Adrenal gland (tissue), 12 donors: Measurements from ENCODE around the gene EPOP. TPM values are rescaled to one million over a fixed set of nuclear protein-coding genes. Genes with fewer than 3 reads are reported as not detected.

ENCODE experiments used
- DNase-seq, 7 donors: peaks; one replicate each; pipeline ENCODE4 v3.0.0-alpha.2; 2019 to 2020
- H3K27ac ChIP-seq, 5 donors: fragments of 200-600 bp; sonication (generic) in 4 of 5; 1 replicate in 3 of 5; 2 replicates in 2 of 5; pipeline versions ENCODE4 v1.5.1 to v1.8.0; 2016 to 2020; ENCODE audit warnings: mild to moderate bottlenecking in 1 of 5
- H3K27me3 ChIP-seq: fragments of 200-600 bp; 2 replicates; pipeline ENCODE4 v1.8.0; 2021
- H3K36me3 ChIP-seq, 2 donors: fragments of 200-600 bp; replicated peaks in 1 of 2; 1 replicate in 1 of 2; 2 replicates in 1 of 2; pipeline versions ENCODE4 v1.5.1 to v1.8.0; 2018 to 2022
- H3K4me1 ChIP-seq, 2 donors: fragments of 200-600 bp; replicated peaks in 1 of 2; 1 replicate in 1 of 2; 2 replicates in 1 of 2; pipeline versions ENCODE4 v1.5.1 to v1.8.0; 2018 to 2021
- H3K4me3 ChIP-seq, 4 donors: fragments of 200-600 bp; sonication (generic) in 3 of 4; one replicate each; pipeline ENCODE4 v1.5.1; 2016 to 2018
- H3K9me3 ChIP-seq, 3 donors: fragments of 200-600 bp; sonication (generic) in 1 of 3; replicated peaks in 1 of 3; 1 replicate in 2 of 3; 2 replicates in 1 of 3; pipeline versions ENCODE4 v1.5.1 to v1.8.0; 2016 to 2021
- POLR2A ChIP-seq, 2 donors: fragments of 450-650 bp; IDR thresholded peaks; one replicate each; pipeline ENCODE4 v1.6.1; 2017; ENCODE audit warnings: antibody characterized with exemption in 2 of 2, mild to moderate bottlenecking in 2 of 2, moderate library complexity in 1 of 2
- WGBS, 4 donors: extraction: QIAGEN DNeasy Blood & Tissue Kit in 2 of 4; methylation state at CpG; one replicate each; pipeline versions ENCODE4 v1.1.5 to v1.1.7; 2013 to 2017; 5-methylcytosine and 5-hydroxymethylcytosine counted together
- intact Hi-C, 2 donors: fragments of 100-400 bp; cut with DNase I; formaldehyde crosslinking; loops; one replicate each; pipeline versions ENCODE4 v1.14.1 to v1.15.0; 2022 to 2023
- polyA plus RNA-seq, 3 donors: library from polyadenylated mRNA; stranded (reverse); fragments of 200-250 nt in 2 of 3; fragments of 350-450 nt in 1 of 3; fragmentation: Illumina TruSeq in 1 of 3; extraction: RNeasy Lipid Tissue Mini Kit (QIAGEN cat#74804) in 1 of 3; gene quantifications; one replicate each; pipeline ENCODE4 v1.2.3, GENCODE V29; 2013 to 2014
- total RNA-seq, 9 donors: library from RNA; depleted of rRNA in 4 of 9; stranded (reverse); fragments of >200 nt in 4 of 9; fragments of 120-200 nt in 1 of 9; fragmentation: NEBNext Ultra II Directional in 1 of 9; extraction: Animal tissue kit (Norgen Biotek cat#: 25700) in 1 of 9; gene quantifications; one replicate each; pipeline versions ENCODE4 v1.1.0 to v1.2.4, GENCODE V29; 2013 to 2023
- TF ChIP-seq, protein P1 (sequence below), 6 experiments: fragments of 450-650 bp in 4 of 6; fragments of 200-600 bp in 2 of 6; sonication (generic) in 1 of 6; IDR thresholded peaks; 1 replicate in 5 of 6; 2 replicates in 1 of 6; pipeline versions ENCODE4 v1.5.1 to v1.8.0; 2016 to 2021; ENCODE audit warnings: antibody characterized with exemption in 6 of 6, mild to moderate bottlenecking in 2 of 6, moderate library complexity in 1 of 6
- donor health status: healthy with polysubstance abuse.
- donor health status: Bipolar disorder and iron deficiency.
- donor health status: DM: yes; HTN: yes; CAD: no.
- donor health status: DM: no; HTN: no; CAD: no.
- donor health status: DM: no; HTN: no; CAD: no.
- donor health status: DM: yes; HTN: yes; CAD: no.

EPOP gene
- total and polyA plus RNA-seq, 12 donors: 0.06 to 9.4 (median 2.9) TPM

DNA sequence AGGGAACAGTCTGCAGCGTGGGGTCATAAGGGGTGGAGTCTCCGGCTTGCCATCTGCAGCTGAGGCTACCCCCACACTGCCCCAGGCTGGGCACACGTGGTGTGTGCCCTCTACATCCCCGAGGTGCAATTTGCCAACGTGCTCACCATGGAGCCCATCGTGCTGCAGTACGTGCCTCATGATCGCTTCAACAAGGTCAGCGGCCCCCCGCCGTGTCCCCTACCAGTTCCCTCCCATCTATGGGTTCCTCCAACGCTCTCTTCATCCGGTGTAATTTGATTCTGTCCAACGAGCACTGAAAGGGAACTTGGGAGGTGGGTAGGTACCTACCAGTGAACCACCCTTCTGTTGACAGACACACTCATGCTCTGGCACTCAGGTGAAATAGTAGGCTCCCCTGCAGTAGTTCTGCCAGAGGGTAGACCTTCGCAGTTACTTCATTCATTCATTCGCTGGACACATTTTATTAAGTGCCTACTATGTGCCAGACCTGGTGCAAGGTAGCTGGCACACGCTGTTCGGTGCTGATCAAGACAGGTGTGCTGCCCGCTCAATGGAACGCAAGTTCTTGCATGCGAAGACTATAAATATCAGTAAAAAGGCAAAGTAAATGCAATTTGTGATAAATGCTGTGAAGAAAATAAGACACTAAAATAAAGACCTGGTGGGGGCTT lies 33.1 kb upstream of the EPOP start:
- H3K27me3 ChIP-seq: no peaks in the 10 kb centered on the region
- no peaks in the 10 kb centered on the region for H3K9me3 ChIP-seq
- intact Hi-C loops: no loop called here
- DNase-seq: no peak
- H3K4me3 ChIP-seq: no peak overlapping the region
- TF ChIP-seq, protein P1, sequence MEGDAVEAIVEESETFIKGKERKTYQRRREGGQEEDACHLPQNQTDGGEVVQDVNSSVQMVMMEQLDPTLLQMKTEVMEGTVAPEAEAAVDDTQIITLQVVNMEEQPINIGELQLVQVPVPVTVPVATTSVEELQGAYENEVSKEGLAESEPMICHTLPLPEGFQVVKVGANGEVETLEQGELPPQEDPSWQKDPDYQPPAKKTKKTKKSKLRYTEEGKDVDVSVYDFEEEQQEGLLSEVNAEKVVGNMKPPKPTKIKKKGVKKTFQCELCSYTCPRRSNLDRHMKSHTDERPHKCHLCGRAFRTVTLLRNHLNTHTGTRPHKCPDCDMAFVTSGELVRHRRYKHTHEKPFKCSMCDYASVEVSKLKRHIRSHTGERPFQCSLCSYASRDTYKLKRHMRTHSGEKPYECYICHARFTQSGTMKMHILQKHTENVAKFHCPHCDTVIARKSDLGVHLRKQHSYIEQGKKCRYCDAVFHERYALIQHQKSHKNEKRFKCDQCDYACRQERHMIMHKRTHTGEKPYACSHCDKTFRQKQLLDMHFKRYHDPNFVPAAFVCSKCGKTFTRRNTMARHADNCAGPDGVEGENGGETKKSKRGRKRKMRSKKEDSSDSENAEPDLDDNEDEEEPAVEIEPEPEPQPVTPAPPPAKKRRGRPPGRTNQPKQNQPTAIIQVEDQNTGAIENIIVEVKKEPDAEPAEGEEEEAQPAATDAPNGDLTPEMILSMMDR (IDR thresholded peaks at IDR 0.05): no peak
- no peak for TF ChIP-seq POLR2A (IDR thresholded peaks at IDR 0.05)
- WGBS, 4 donors: 74 to 84% (median 81%) methylated on average over 16 to 21 of the region's 21 CpGs
- no peak overlapping the region for H3K27ac ChIP-seq
- H3K4me1 ChIP-seq: peaks cover 8 to 29% of the 10 kb centered on the region in 2 donors
- H3K36me3 ChIP-seq: peaks cover 0 to 53% of the 10 kb centered on the region in 2 donors

DNA sequence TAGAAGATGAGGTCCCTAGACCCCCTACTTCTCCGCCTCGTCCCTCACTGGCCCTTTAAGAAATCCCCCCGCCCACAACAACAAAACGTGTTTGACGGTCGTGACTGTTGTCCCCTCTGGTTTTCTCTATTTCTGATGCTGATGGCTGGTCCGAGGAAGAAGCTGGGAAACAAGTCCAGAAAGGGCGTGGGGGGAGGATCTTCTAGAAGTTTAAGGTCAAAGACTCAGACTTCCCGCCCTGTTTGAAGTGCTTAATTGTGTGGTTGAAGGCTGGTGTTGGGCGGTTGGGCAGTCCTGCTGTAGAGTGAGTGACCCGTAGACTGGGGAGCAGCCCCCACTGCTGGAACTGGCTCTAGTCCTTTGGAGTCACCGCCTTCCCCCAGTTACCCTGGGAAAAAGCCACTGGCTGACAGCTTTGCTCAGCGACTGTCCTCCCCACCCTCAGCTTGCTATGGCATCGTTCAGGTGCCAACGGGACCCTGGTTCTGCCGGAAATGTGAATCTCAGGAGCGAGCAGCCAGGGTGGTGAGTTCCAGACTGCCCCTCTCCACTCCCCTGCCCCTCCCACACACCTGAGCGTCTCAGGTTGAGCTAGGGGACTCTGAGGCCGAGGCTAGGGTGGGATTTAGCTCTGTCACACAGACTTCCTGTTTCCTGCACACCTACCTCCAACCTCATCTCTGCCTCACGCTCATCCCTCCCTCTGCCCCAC lies 31.9 kb upstream of the EPOP start:
- Histone ChIP-seq H3K36me3 (peaks cover 0 to 41% of the 10 kb centered on the region in 2 donors), H3K4me1 (peaks cover 10 to 31% of the 10 kb centered on the region in 2 donors), H3K27ac (peak overlapping the region; percentile 11 to 99 (median 98)), H3K4me3 (peak overlapping the region in 3 of 4 donors; percentile 40 to 95 (median 52)), H3K9me3 (no peaks in the 10 kb centered on the region), H3K27me3 (no peaks in the 10 kb centered on the region)
- intact Hi-C loops: no loop called here
- 11 to 12% (median 11%) methylated on average over 12 to 20 of the region's 20 CpGs for WGBS, 4 donors
- DNase-seq: peak in 6 of 7 donors; percentile 51 to 72 (median 63)
- TF ChIP-seq, protein P1 (IDR thresholded peaks at IDR 0.05): no peak
- peak in 1 of 2 donors; percentile 14 for TF ChIP-seq POLR2A (IDR thresholded peaks at IDR 0.05)

GRCh38 chr17:38705803-38706504 lies 31.2 kb upstream of the EPOP start:
- Histone ChIP-seq H3K4me3 (peak overlapping the region; percentile 52 to 95 (median 68)), H3K27me3 (no peaks in the 10 kb centered on the region), H3K9me3 (no peaks in the 10 kb centered on the region), H3K36me3 (peaks cover 0 to 34% of the 10 kb centered on the region in 2 donors), H3K27ac (peak overlapping the region; percentile 11 to 99 (median 98)), H3K4me1 (peaks cover 17 to 38% of the 10 kb centered on the region in 2 donors)
- 0 to 1% (median 1%) methylated on average over 22 to 38 of the region's 38 CpGs for WGBS, 4 donors
- peak in 6 of 7 donors; percentile 52 to 70 (median 66) for DNase-seq
- intact Hi-C loops: no loop called here
- peak in 1 of 2 donors; percentile 16 for TF ChIP-seq POLR2A (IDR thresholded peaks at IDR 0.05)
- TF ChIP-seq, protein P1 (IDR thresholded peaks at IDR 0.05): no peak

DNA sequence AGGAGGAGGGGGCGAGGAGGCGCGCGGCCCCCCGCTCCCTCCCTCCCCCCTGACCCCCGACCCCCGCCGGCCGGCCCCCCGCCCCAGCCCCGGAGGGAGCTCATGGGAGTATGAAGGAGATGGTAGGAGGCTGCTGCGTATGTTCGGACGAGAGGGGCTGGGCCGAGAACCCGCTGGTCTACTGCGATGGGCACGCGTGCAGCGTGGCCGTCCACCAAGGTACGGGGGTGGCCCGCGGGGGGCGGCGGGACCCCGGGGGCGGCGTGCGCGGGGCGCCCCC lies 30.7 kb upstream of the EPOP start:
- TF ChIP-seq POLR2A (IDR thresholded peaks at IDR 0.05): no peak
- TF ChIP-seq, protein P1 (IDR thresholded peaks at IDR 0.05): no peak
- Histone ChIP-seq H3K27ac (peak overlapping the region; percentile 11 to 99 (median 98)), H3K4me1 (peaks cover 20 to 41% of the 10 kb centered on the region in 2 donors), H3K36me3 (peaks cover 0 to 29% of the 10 kb centered on the region in 2 donors), H3K27me3 (no peaks in the 10 kb centered on the region), H3K9me3 (no peaks in the 10 kb centered on the region), H3K4me3 (peak overlapping the region in 3 of 4 donors; percentile 52 to 95 (median 71))
- intact Hi-C loops: no loop called here
- no peak for DNase-seq
- WGBS, 4 donors: 0 to 5% (median 1%) methylated on average over 4 to 31 of the region's 32 CpGs
